IMR-90 (cell line): Measurements from ENCODE around the gene ITGAE. TPM values are rescaled to one million over a fixed set of nuclear protein-coding genes. Genes with fewer than 3 reads are reported as not detected.

Source experiments
- ATAC-seq: fragments of 200-7000 bp; cut with Tn5 transposase; 2 replicates; pipeline ENCODE4 v1.9.1; 2020; ENCODE audit warnings: low read depth, mild to moderate bottlenecking, moderate library complexity
- BruUV-seq: library from RNA; stranded (reverse); fragments of 400-500 nt; replicated peaks from 2 replicates; lab custom pipeline; 2021; lab: Mats Ljungman, UMichigan
- CTCF ChIA-PET: fragments of 300-600 bp; formaldehyde crosslinking; extraction: SDS; loops from one replicate; lab custom pipeline; 2021; ENCODE audit warnings: antibody characterized with exemption; lab: Yijun Ruan, JAX
- POLR2A ChIA-PET: fragments of 300-600 bp; sonication (Branson Sonifier 250); formaldehyde crosslinking; loops from one replicate; lab custom pipeline; 2022; ENCODE audit warnings: antibody characterized with exemption; ENCODE audit not compliant: unreplicated experiment; lab: Charles Lee
- DNase-seq: peaks from one replicate; pipeline ENCODE4 v3.0.0; 2013
- H2AFZ ChIP-seq: replicated peaks from 2 replicates; pipeline ENCODE3; 2013; ENCODE audit warnings: low read length, mild to moderate bottlenecking; ENCODE audit not compliant: poor library complexity
- H2AK5ac ChIP-seq: 2 replicates; pipeline ENCODE4 v1.6.1; 2013; ENCODE audit warnings: low read depth, low read length, inconsistent platforms
- H2AK9ac ChIP-seq: replicated peaks from 2 replicates; pipeline ENCODE3; 2013; ENCODE audit warnings: mild to moderate bottlenecking, low read depth, low read length, moderate library complexity; ENCODE audit not compliant: poor library complexity
- H2BK120ac ChIP-seq: 2 replicates; pipeline ENCODE4 v1.6.1; 2013; ENCODE audit warnings: low read depth, low read length, inconsistent platforms
- H2BK15ac ChIP-seq: 3 replicates; pipeline ENCODE4 v1.6.1; 2013; ENCODE audit warnings: low read depth, low read length, inconsistent platforms
- H2BK20ac ChIP-seq: 2 replicates; pipeline ENCODE4 v1.6.1; 2013; ENCODE audit warnings: low read depth, mild to moderate bottlenecking, inconsistent platforms, low read length, moderate library complexity
- H2BK5ac ChIP-seq: 2 replicates; pipeline ENCODE4 v1.6.1; 2013; ENCODE audit warnings: mild to moderate bottlenecking, low read depth, low read length, inconsistent platforms; ENCODE audit not compliant: poor library complexity, severe bottlenecking
- H3K14ac ChIP-seq: replicated peaks from 2 replicates; pipeline ENCODE4 v1.6.1; 2013; ENCODE audit warnings: low read depth, low read length, inconsistent platforms
- H3K18ac ChIP-seq: 2 replicates; pipeline ENCODE4 v1.6.1; 2013; ENCODE audit warnings: low read depth, low read length, control low read depth
- H3K23ac ChIP-seq: 2 replicates; pipeline ENCODE4 v1.6.1; 2013; ENCODE audit warnings: low read depth, low read length, inconsistent platforms
- H3K27ac ChIP-seq: 2 replicates; pipeline ENCODE4 v1.5.1; 2013; ENCODE audit warnings: mild to moderate bottlenecking, control low read depth, low read length; ENCODE audit not compliant: insufficient read depth
- H3K27me3 ChIP-seq: 2 replicates; pipeline ENCODE4 v1.6.1; 2013; ENCODE audit warnings: low read length; ENCODE audit not compliant: control insufficient read depth, insufficient read depth
- H3K36me3 ChIP-seq: 2 replicates; pipeline ENCODE4 v1.6.1; 2013; ENCODE audit warnings: low read length, mixed read lengths; ENCODE audit not compliant: control insufficient read depth, insufficient read depth
- H3K4ac ChIP-seq: 2 replicates; pipeline ENCODE4 v1.6.1; 2013; ENCODE audit warnings: low read depth, low read length, inconsistent platforms
- H3K4me1 ChIP-seq: 2 replicates; pipeline ENCODE4 v1.6.1; 2013; ENCODE audit warnings: low read length, mixed read lengths; ENCODE audit not compliant: control insufficient read depth, insufficient read depth
- H3K4me2 ChIP-seq: 2 replicates; pipeline ENCODE4 v1.6.1; 2013; ENCODE audit warnings: low read depth, mild to moderate bottlenecking, control low read depth, low read length, moderate library complexity
- H3K4me3 ChIP-seq: 2 replicates; pipeline ENCODE4 v1.5.1; 2013; ENCODE audit warnings: low read depth, mild to moderate bottlenecking, control low read depth, low read length, moderate library complexity; ENCODE audit not compliant: insufficient read depth
- H3K56ac ChIP-seq: 2 replicates; pipeline ENCODE4 v1.6.1; 2013; ENCODE audit warnings: low read length, inconsistent platforms; ENCODE audit not compliant: insufficient read depth; ENCODE audit errors: extremely low read depth
- H3K79me1 ChIP-seq, 2 experiments: 2 replicates each; pipeline ENCODE4 v1.6.1; 2013; ENCODE audit warnings: low read length in 2 of 2, inconsistent platforms in 1 of 2, low read depth in 1 of 2
- H3K9ac ChIP-seq: 2 replicates; pipeline ENCODE4 v1.6.1; 2013; ENCODE audit warnings: low read depth, low read length, control low read depth
- H3K9me1 ChIP-seq: 2 replicates; pipeline ENCODE4 v1.6.1; 2013; ENCODE audit warnings: low read length, inconsistent platforms; ENCODE audit not compliant: insufficient read depth
- H3K9me3 ChIP-seq: 2 replicates; pipeline ENCODE4 v1.6.1; 2013; ENCODE audit warnings: low read length; ENCODE audit not compliant: control insufficient read depth, insufficient read depth
- H4K20me1 ChIP-seq: 2 replicates; pipeline ENCODE4 v1.6.1; 2013; ENCODE audit warnings: low read length, inconsistent platforms; ENCODE audit not compliant: insufficient read depth
- H4K5ac ChIP-seq: 2 replicates; pipeline ENCODE4 v1.6.1; 2013; ENCODE audit warnings: mild to moderate bottlenecking, low read depth, low read length, control low read depth
- H4K8ac ChIP-seq, 2 experiments: 2 replicates each; pipeline ENCODE4 v1.6.1; 2013; ENCODE audit warnings: low read depth in 2 of 2, low read length in 2 of 2, control low read depth in 1 of 2, inconsistent platforms in 1 of 2
- H4K91ac ChIP-seq: 2 replicates; pipeline ENCODE4 v1.6.1; 2013; ENCODE audit warnings: low read depth, low read length, inconsistent platforms; ENCODE audit not compliant: insufficient read depth
- BHLHE40 ChIP-seq: fragments of 150-350 bp; IDR thresholded peaks from 2 replicates; pipeline ENCODE4 v1.6.1; 2016; ENCODE audit warnings: mild to moderate bottlenecking, low read depth, low read length
- CEBPB ChIP-seq: IDR thresholded peaks from 2 replicates; pipeline ENCODE4 v1.6.1; 2012; ENCODE audit warnings: low read depth, low read length, improper control_type of control experiment
- FOS ChIP-seq: fragments of 150-350 bp; IDR thresholded peaks from 2 replicates; pipeline ENCODE4 v1.6.1; 2016; ENCODE audit warnings: low read depth, low read length
- MAFK ChIP-seq: IDR thresholded peaks from 2 replicates; pipeline ENCODE4 v1.6.1; 2012; ENCODE audit warnings: low read depth, low read length, improper control_type of control experiment
- MAZ ChIP-seq: IDR thresholded peaks from 2 replicates; pipeline ENCODE4 v1.6.1; 2012; ENCODE audit warnings: low read depth, mild to moderate bottlenecking, low read length, improper control_type of control experiment, moderate library complexity, borderline replicate concordance
- MXI1 ChIP-seq: IDR thresholded peaks from 2 replicates; pipeline ENCODE4 v1.6.1; 2012; ENCODE audit warnings: low read depth, mild to moderate bottlenecking, low read length, moderate library complexity, borderline replicate concordance
- NFE2L2 ChIP-seq: fragments of 150-350 bp; IDR thresholded peaks from 2 replicates; pipeline ENCODE4 v1.6.1; 2016; ENCODE audit warnings: low read depth, mild to moderate bottlenecking, low read length
- RAD21 ChIP-seq: IDR thresholded peaks from 2 replicates; pipeline ENCODE4 v1.6.1; 2012; ENCODE audit warnings: low read length, improper control_type of control experiment
- RCOR1 ChIP-seq: IDR thresholded peaks from 2 replicates; pipeline ENCODE4 v1.6.1; 2012; ENCODE audit warnings: mild to moderate bottlenecking, low read length, improper control_type of control experiment; ENCODE audit not compliant: insufficient replicate concordance
- SMC3 ChIP-seq: fragments of 150-350 bp; IDR thresholded peaks from 2 replicates; pipeline ENCODE4 v1.6.1; 2016; ENCODE audit warnings: low read depth, mild to moderate bottlenecking, antibody characterized with exemption, low read length, moderate library complexity
- WGBS, 2 experiments: methylation state at CpG; one replicate each; pipeline versions ENCODE4 v1.1.5 to v1.1.7; 2013; ENCODE audit warnings: missing lambda C conversion rate in 2 of 2; ENCODE audit not compliant: insufficient read length in 1 of 2; ENCODE audit errors: extremely low coverage in 2 of 2; 5-methylcytosine and 5-hydroxymethylcytosine counted together
- dilution Hi-C: fragments of 300-500 bp; cut with HindIII; formaldehyde crosslinking; loops from one replicate; pipeline ENCODE4 v1.14.3; 2018; ENCODE audit warnings: low sequenced_read_pairs; ENCODE audit not compliant: unreplicated experiment
- in situ Hi-C: fragments of 300-500 bp; cut with MboI; formaldehyde crosslinking; loops from 3 replicates; pipeline ENCODE4 v1.14.3; 2019; ENCODE audit warnings: low sequenced_read_pairs, inconsistent platforms, mixed read lengths
- intact Hi-C: fragments of 100-400 bp; cut with micrococcal nuclease; formaldehyde crosslinking; loops from 2 replicates; pipeline ENCODE4 v1.10.0; 2022
- polyA plus RNA-seq, 3 experiments: library from polyadenylated mRNA; depleted of rRNA; stranded (reverse); fragments of >200 nt; gene quantifications; 2 replicates each; pipeline ENCODE4 v1.2.3, GENCODE V29; 2012; ENCODE audit warnings: low replicate concordance in 1 of 3
- total RNA-seq: library from RNA; depleted of rRNA; stranded (reverse); fragments of >200 nt; gene quantifications from 2 replicates; pipeline ENCODE4 v1.2.3, GENCODE V29; 2012
- TF ChIP-seq, protein P1 (sequence below): conservative IDR thresholded peaks from 2 replicates; pipeline ENCODE4 v1.5.1; 2012; ENCODE audit warnings: mild to moderate bottlenecking, low read depth, low read length, improper control_type of control experiment

Gene ITGAE
- total and polyA plus RNA-seq, 2 of the 4 experiments (the other 2 are of a cell fraction) = 54.1 to 60.8 TPM

DNA sequence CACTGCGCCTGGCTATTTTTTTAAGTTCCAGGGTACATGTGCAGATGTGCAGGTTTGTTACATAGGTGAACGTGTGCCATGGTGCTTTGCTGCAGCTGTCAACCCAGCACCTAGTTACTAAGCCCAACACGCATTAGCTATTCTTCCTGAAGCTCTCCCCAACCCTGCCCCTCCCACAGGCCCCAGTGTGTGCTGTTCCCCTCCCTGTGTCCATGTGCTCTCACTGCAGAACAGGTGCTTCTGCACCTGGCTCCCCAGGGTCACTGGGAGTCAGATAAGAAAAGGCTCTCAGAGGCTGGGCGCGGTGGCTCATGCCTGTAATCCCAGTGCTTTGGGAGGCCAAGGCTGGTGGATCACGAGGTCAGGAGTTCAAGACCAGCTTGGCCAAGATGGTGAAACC is 71.1 kb downstream of the ITGAE start:
- ATAC-seq (no peak), DNase-seq (no peak)
- H4K8ac ChIP-seq = no peak overlapping the region
- peaks cover 13 to 30% of the 10 kb centered on the region in 2 experiments for H3K79me1 ChIP-seq
- H3K9me3 ChIP-seq = no peaks in the 10 kb centered on the region
- H3K4ac ChIP-seq = no peak overlapping the region
- no peaks in the 10 kb centered on the region for H4K20me1 ChIP-seq
- in situ Hi-C loops = loop anchor here (25.0 kb wide), 1 partner anchor 282 kb away; no protein-coding TSS in a partner anchor
- H4K5ac ChIP-seq = no peak overlapping the region
- H3K23ac ChIP-seq = no peak overlapping the region
- H3K9ac ChIP-seq = no peak overlapping the region
- dilution Hi-C loops = no loop called here
- no peak overlapping the region for H3K18ac ChIP-seq
- peaks cover 16% of the 10 kb centered on the region for H3K4me1 ChIP-seq
- peaks cover 8% of the 10 kb centered on the region for H3K9me1 ChIP-seq
- no peak overlapping the region for H3K4me3 ChIP-seq
- H3K4me2 ChIP-seq = no peak overlapping the region
- ChIA-PET CTCF (interaction anchor here (1.7 kb wide), 1 partner anchor 184 kb away, joined by 4 read pairs; no protein-coding TSS in a partner anchor), POLR2A (no interaction called here)
- no TSS peak for BruUV-seq
- H3K14ac ChIP-seq = no peak overlapping the region
- intact Hi-C loops = loop anchor here (10.0 kb wide), 2 partner anchors 345 to 685 kb away; no protein-coding TSS in a partner anchor
- H2AK9ac ChIP-seq = no peak overlapping the region
- no peaks in the 10 kb centered on the region; the same call in 1 of the 2 replicates for H3K36me3 ChIP-seq
- H2AFZ ChIP-seq = no peak overlapping the region
- H2BK120ac ChIP-seq = no peak overlapping the region
- TF ChIP-seq RAD21 (no peak), MXI1 (no peak), CEBPB (no peak), FOS (no peak), MAZ (no peak), BHLHE40 (no peak), NFE2L2 (no peak), SMC3 (no peak), MAFK (no peak), RCOR1 (no peak)
- TF ChIP-seq, protein P1, sequence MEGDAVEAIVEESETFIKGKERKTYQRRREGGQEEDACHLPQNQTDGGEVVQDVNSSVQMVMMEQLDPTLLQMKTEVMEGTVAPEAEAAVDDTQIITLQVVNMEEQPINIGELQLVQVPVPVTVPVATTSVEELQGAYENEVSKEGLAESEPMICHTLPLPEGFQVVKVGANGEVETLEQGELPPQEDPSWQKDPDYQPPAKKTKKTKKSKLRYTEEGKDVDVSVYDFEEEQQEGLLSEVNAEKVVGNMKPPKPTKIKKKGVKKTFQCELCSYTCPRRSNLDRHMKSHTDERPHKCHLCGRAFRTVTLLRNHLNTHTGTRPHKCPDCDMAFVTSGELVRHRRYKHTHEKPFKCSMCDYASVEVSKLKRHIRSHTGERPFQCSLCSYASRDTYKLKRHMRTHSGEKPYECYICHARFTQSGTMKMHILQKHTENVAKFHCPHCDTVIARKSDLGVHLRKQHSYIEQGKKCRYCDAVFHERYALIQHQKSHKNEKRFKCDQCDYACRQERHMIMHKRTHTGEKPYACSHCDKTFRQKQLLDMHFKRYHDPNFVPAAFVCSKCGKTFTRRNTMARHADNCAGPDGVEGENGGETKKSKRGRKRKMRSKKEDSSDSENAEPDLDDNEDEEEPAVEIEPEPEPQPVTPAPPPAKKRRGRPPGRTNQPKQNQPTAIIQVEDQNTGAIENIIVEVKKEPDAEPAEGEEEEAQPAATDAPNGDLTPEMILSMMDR = no peak
- H2BK5ac ChIP-seq = no peak overlapping the region
- H3K56ac ChIP-seq = no peak overlapping the region
- no peak overlapping the region for H2AK5ac ChIP-seq
- no peaks in the 10 kb centered on the region for H3K27me3 ChIP-seq
- H2BK20ac ChIP-seq = no peak overlapping the region
- no peak overlapping the region for H3K27ac ChIP-seq
- H2BK15ac ChIP-seq = no peak overlapping the region
- WGBS, 2 experiments = 100% methylated on average over 1 of the region's 6 CpGs; no CpG with 5 or more reads in 1 of the 2 experiments
- no peak overlapping the region for H4K91ac ChIP-seq
